Left ventricle myocardium superior (tissue), 1 donor: ENCODE data around the gene XDH. TPM values are rescaled to one million over a fixed set of nuclear protein-coding genes. Genes with fewer than 3 reads are reported as not detected.

Source experiments
- ATAC-seq: fragments of 200-7000 bp; cut with Tn5 transposase; one replicate; pipeline ENCODE4 v1.9.1; 2020; ENCODE audit warnings: mild to moderate bottlenecking, moderate library complexity
- DNase-seq: peaks from one replicate; pipeline ENCODE4 v3.0.0-alpha.2; 2020
- intact Hi-C: fragments of 100-400 bp; cut with micrococcal nuclease; formaldehyde crosslinking; loops from one replicate; pipeline ENCODE4 v1.11.0; 2022
- total RNA-seq: library from RNA; stranded (reverse); fragmentation: NEBNext Ultra II Directional; extraction: Animal tissue kit (Norgen Biotek cat#: 25700); gene quantifications from one replicate; pipeline ENCODE4 v1.2.1, GENCODE V29; 2021
- donor health status: DM: no; HTN: yes; CAD: no; lungs with severe emphysema.

XDH gene
- total RNA-seq, 1 donor from 2014 or later, result not detected

DNA sequence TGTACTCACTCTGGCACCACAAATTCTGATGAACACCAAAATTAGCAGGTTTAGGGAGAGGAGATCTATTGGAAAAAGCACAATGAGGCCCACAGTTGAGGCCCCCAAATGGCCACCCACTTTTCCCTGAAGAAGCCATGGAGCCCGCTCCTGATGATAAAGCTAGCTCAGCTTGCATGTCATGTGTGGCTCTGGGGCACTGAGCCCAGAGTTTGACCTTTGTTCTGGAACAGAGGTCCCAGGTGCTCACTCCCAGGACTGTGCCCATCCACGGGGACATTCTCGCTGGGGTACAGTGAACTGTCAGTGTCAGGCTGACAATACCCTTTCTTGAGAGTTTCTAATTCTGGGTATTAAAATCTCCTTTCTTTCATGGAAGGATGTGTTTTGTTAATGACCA is 36.2 kb downstream of the XDH start:
- DNase-seq, result peak; percentile 53
- intact Hi-C loops, result no loop called here
- peak; percentile 92 for ATAC-seq

DNA sequence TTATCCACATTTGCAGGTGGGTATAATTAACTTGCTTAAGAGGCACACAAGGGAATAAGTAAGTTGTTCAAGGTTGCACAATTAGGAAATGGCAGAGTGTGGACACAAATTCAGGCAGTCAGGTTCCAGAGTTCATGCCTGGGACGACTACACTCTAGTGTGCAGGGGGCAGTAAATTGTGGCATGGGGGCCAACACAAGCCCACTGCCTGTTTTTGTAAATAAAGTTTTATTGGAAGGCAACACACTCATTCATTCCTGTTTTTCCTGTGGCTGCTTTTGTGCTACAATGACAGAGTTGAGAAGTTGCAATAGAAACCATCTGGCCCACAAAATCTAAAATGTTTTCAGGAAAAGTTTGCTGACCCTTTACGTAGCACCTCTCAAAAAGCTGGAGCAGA is 41.4 kb downstream of the XDH start:
- no peak for ATAC-seq
- DNase-seq, result no peak
- intact Hi-C loops, result no loop called here

DNA sequence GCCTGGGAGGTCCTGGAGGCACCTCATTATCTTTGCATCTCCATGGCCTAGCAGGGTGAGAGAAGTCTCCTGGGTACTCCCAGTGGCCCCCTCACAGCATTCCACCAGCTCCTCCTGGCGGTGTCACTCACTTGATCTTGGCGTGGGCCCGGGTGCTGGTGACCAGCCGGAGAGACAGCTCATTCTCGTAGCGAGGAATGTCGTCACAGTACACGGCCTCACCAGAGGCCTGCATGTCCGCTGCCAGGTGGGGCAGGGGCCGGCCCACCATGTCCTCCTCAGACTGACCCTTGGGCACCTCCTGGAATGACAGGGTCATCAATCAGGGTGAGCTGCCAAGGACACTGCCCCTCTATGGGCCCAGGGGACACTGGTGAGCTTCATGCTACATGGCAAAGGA is 42.4 kb downstream of the XDH start:
- ATAC-seq (no peak), DNase-seq (no peak)
- intact Hi-C loops, result no loop called here

DNA sequence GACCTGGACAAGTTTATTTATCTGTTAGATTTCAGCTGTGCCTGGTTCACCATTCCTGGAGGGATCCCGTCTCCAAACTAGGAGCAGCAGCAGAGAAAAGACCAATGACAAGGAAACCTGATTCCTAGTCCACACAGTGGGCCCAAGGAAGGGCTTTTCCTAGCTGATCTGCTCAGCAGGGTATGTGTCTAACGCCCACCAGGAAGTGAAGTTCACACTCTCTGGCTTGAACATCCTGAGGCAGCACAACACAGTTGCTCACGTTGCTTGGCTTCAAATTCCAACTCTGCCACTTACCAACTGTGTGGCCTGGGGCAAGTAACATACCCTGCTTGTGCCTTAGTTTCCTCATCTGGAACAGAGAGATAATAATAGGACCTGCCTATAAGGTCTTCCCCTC is 42.9 kb downstream of the XDH start:
- DNase-seq, result no peak
- no peak for ATAC-seq
- intact Hi-C loops, result no loop called here

DNA sequence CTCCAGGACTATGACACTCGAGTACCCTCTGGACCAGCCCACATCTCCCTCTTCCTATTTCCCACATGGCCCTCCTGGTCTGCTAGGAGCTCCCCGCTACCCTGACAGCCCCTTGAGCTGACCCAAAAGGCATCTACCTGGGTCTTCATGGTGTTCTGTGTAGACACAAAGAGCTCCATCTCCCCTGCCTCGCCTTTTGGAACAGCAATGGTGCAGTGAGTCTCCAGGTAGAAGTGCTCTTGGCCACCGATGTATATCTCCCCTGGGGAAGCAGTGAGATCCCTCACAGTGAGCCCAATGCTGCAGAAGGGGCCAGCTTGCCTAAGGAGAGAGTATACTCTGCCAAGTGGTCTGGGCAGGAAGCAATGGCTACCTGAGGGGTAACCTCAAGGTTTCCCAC is 47.8 kb downstream of the XDH start:
- intact Hi-C loops, result no loop called here
- no peak for DNase-seq
- ATAC-seq, result no peak

DNA sequence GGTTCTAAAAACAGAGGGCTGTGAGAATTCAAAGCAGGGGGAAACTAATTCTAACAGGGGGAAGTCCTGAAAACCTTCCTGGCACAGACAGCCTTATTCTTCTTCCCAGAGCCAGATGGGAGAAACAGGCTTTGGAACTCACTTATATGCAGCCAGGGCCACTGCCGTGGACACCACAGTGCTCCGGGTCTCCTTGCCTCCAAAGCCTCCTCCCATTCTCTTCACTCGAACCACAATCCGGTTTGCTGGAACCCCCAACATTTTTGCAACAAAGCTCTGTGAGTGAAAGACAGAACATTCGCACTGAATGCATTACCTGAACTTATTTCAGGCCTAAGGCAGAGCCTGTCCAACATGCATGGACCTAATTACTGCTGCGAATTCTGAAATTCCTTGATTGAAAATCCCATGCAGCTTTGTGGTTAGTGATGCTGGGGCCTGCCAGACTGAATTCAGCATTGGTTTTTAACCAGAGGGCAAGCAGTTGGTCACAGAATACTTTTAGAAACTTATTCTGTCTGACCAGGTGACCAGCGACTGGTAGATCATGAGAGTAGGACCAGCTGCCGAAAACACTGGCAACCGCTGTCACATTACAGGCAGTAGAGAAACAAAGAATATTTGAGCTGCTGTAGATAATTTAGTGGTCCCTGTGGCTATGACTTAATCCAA is 48.6 kb downstream of the XDH start:
- DNase-seq, result no peak
- ATAC-seq, result no peak
- intact Hi-C loops, result no loop called here

DNA sequence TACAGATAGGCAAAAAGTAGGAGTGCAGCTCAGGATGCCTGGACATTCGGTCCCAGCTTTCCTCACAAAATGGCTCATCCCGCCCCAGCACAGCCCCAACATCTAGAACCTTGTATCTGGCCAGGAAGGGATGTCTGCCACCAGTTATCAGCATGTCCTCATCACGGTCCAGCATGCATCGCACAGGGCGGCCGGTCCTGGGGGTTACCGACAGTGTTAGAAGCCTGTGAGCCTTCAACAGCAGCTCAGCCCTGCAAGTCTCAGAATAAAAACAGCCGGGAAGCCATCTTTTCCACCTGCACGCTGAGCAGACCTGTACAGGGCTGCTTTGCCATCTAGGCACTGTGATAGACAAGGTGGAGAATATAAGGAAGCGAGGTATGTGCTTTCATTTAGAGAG is 49.2 kb downstream of the XDH start:
- no peak for ATAC-seq
- no peak for DNase-seq
- intact Hi-C loops, result no loop called here

DNA sequence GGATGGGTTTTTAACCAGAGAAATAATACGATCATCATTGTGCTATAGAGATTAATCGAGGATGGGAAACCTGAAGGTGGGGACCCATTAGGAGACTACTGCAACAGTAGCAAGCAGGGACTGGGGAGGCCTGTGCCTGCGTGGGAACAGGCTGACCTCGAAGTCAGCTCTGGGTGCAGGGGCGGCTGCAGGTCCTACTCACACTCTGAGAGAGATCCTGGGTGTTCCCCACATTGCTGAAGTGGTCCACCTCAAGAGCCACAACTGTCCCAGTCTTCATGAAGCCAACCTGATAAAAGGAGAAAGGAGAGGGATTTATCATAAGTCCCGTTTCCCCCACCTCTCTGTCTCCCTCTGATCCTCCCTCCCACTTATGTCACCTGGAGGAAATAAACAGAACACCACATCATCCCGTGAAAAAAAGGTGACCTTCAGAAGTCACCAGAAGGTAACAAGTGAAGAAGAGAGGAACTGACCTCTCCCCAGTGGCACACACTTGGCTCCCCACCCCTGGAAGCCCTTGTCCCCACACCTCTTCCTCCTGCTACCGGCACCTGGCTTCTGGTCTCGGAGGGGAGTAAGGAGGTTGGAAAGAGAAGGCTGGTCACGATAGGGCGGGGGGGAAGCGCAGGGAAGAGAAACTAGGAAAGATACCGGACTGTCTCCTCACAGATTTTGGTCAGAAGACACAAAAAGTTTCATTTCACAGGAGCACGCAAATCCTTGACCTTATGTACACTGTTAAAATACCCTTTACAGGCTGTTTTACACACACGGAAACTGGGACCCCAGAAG is 50.4 kb downstream of the XDH start:
- ATAC-seq (no peak), DNase-seq (no peak)
- intact Hi-C loops, result no loop called here

DNA sequence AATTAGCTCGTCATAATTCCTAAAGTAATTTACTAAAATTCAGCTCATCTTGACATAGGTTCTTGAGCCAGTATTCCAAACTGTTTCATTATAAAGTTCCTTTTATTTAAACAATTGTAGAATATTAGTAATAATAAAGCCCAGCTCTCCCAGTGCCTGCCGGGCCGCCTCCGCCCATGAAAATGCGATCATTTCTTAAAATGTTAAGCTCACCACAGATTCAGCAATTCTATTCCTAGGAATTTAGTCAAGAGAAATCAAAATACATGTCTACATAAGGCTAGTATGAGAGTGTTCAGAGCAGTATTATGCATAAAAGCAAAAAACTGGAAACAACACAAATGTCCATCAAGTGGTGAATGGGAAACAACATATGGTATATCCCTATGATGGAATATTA is 52.0 kb downstream of the XDH start:
- ATAC-seq, result no peak
- intact Hi-C loops, result no loop called here
- DNase-seq, result no peak

DNA sequence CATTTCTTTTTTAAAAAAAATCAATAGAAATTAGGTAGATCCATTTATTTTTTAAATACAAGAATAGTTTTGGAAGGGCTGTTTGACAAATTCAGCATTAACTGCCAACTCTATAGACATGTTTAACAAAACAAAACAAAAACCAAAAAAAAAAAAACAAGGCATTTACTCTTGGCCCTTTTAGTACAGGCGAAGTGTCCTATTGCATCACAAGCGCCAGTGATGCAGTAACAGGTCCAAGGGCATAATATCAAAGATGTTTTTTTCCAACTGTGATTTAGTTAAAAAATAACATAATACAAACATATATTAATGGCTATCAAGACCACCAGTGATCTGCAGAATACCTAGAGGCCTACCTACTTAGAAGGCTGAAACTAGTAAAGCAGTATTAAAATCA is 55.3 kb downstream of the XDH start:
- intact Hi-C loops, result no loop called here
- no peak for ATAC-seq
- no peak for DNase-seq

DNA sequence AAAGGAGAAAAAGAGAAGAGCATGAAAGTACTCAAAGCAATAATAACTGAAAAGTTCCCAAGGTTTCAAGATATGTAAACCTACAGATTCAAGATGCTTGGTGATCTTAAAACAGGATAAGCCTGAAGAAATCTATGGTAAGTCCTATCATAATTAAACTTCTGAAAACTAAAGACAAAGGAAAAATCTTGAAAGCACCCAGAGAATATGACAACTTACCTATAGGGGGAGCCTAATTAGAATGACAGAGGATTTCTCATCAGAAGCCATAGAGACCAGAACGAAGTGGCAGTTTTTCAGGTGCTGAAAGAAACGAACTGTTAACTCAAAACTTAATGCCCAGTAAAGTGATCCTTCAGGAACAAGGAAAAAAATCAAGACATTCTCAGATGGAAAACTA is 59.7 kb downstream of the XDH start:
- ATAC-seq (no peak), DNase-seq (no peak)
- intact Hi-C loops, result no loop called here

DNA sequence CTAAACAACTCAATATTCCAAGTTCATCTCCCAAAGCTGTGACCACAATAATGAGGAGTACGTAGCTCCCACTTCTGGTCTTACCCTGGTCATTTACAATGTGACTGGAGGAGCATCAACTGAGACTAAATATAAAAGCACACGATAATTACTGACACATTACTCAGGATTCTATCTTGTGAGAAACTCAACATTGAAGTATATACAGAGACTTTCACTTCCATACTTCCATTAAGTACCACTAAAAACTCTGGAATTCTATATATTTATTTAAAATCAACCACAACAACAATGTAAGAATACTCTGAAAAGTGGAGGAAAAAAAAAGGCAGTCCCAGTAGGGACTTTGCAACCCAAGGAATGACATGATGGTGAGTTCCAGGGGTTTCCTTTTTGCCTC is 61.4 kb downstream of the XDH start:
- DNase-seq (no peak), ATAC-seq (no peak)
- intact Hi-C loops, result no loop called here

DNA sequence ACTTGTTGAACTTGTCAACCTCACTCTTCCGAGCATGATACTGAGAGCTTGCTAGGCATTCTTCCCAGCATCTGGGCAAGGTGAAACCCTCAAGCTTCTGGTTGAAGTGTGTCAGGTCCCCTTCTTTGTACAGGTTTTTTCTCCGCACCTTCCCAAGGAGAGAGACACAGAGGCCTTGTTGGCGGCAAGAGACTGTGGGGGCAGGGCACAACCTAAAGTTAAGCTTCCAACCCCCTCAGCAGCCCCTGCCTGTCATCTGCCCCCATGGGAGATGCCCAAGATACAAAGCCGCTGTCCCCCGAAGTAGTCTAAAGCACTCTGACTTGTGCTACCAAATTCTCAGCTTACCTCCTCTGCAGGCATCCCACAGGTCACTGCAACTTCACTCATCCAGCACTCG is 64.9 kb downstream of the XDH start:
- intact Hi-C loops, result no loop called here
- no peak for ATAC-seq
- DNase-seq, result no peak

DNA sequence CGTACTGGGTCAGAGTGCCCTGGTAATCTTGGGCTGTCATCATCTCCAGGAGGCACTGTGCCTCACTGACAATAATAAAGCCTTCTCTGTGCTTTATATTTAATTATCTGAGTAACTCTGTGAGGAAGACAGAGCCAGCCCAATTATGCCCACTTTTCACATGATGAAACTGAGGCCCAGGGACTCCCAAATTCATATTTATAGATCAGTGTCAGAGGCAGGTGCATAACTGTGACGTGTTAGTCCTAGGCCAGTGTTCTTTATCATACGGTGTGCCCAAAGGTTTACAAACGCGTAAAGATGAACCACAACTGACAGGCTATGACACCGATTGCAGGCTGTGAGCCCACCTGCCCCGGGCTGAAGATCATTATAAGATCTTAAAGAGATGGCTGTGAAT is 65.4 kb downstream of the XDH start:
- DNase-seq (no peak), ATAC-seq (no peak)
- intact Hi-C loops, result no loop called here

DNA sequence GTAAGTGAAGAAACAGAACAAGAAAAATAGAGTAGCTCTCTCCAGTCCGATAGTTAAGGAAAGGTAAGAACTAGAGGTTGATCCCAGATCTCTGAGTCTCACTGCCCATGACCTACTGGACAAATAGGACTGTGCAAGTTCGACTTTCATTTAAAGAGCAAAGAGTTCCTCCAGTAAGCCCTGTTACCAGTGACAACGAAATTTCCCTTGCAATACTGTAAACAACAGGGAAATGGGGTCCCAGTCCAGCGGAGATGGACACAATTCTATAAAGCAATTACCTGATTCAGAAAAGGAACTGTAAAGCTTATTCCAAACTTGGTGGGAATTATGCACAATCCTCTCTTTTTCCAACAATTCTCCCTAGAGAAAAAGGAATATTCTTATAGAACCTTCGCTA is 65.9 kb downstream of the XDH start:
- ATAC-seq (no peak), DNase-seq (no peak)
- intact Hi-C loops, result no loop called here

DNA sequence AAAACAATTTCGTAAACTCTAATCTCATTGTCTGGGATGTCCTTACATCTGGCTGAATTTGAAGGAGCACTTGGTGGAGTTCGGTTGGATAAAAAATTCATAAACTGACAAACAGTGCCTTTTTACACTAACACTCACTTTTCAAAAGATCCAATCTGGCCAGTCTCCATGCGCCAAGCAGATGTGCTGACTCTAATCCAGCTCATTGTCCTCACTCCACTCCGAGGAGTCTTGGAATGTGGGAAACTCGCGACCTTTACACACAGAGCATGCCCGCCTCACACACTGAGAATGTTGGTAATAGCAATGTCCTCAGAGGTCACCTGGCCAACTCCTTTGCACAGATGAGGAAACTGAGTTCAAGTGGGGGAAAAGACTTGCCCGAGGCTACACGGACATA is 66.8 kb downstream of the XDH start:
- intact Hi-C loops, result no loop called here
- ATAC-seq (peak; percentile 48), DNase-seq (no peak)

DNA sequence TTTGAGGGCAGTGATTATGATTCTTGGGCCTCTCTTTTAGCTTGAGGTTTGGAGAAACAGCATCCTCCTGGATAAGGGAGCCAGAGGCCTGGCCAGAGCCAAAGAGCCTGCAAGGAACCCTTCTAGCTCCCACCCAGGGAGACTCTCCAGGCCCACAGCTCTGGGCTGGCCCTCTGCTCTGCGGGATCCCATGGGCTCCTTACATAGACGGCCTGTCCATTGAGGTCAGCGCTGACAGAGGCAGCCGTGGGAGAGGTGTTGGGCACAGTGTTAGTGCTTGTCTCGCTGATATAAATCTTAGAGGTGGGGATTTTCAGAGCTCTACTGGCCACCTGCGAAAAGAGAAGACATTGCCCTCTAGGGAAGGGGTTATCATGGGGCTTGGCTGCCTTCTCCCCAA is 67.2 kb downstream of the XDH start:
- intact Hi-C loops, result no loop called here
- DNase-seq (no peak), ATAC-seq (peak; percentile 41)

DNA sequence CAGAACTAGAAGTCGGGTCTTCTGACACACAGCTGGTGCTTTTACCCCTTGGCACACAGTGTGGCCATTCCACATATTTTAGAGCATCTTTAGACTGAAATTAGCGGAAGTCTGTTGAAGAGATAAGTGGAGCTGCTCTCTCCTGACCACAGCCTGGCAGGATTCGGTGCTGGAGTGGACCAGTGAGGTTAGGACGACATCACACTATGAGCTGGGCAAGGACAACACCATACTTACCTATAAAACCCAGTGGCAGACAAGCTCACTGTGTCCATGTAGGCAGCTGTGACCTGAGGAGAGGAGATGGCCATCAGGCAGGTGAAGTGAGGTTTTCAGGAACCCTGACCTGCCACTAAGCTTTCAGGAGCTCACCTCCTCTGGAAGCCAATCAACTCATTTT is 70.1 kb downstream of the XDH start:
- intact Hi-C loops, result no loop called here
- no peak for ATAC-seq
- no peak for DNase-seq

DNA sequence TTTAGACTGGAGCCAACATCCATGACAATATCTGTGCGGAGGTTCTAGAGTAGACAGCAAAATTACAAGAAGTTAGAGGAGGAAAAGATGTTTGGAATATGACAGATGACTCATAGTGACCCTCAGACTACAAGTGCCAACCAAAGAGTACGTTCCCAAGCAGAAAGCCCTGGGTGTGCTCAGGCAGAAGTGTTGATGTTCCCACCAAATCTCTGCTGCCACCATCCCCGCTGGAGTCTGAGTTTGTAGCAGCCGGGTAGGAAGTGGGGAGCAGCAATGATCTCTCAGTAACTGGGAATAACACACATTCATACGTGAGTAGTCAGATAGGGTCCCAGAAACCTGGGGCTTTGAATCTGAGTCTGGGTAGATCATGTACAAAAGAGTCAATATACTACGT is 73.2 kb downstream of the XDH start:
- ATAC-seq (no peak), DNase-seq (no peak)
- intact Hi-C loops, result no loop called here

DNA sequence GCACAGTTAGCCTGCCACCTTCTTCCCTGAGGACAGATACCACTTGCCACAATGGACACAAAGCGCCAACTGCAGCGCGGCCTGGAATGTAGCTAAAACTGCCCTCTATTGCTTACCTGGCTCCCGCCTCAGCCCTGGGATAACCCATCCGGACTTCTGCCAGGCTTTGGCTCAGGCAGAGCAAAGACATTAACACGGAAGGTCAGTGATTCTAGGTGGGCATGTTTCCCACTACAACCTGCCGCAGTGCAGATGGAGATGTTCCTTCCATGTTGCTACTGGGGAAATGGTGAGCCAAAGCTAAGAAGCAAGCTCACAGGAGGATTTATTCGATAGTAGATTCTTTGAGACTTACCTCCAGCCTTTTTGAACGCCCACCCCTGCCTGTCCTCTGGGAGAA is 74.8 kb downstream of the XDH start:
- ATAC-seq (no peak), DNase-seq (no peak)
- intact Hi-C loops, result no loop called here

DNA sequence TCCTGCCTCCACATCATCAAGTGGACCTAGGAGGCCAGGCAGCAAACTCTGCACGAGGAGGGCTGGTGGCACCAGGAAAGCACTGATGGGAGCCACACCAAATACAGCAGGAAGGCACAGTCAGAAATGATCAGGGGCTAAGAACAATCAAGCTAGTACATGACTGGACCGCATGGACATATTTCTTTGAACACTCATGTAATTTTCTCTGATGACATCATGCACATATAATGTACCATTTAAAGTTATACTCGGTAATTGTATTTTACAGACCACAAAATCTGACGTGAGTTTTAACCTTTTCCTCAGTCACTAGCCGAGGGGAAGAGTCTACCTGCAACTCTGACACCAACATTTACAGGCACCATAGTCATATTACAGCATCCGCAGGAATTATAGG is 76.7 kb downstream of the XDH start:
- intact Hi-C loops, result no loop called here
- ATAC-seq (no peak), DNase-seq (no peak)
